Measurements from ENCODE around the gene CHDH. TPM values are rescaled to one million over a fixed set of nuclear protein-coding genes. Genes with fewer than 3 reads are reported as not detected.

The CHDH gene
- total RNA-seq, 2 experiments from 2014 or later: 0.03 to 2.3 TPM

GRCh38 chr3:53820084-53820483, 26.1 kb downstream of the CHDH start:
- H3K27ac ChIP-seq (ENCODE audit: low read depth, low read length, poor library complexity, severe bottlenecking): no peak overlapping the region
- intact Hi-C loops (cut with micrococcal nuclease; ENCODE audit: unreplicated experiment): no loop called here
- no TSS peak for BruUV-seq (replicated peaks)

GRCh38 chr3:53819163-53819868, 26.9 kb downstream of the CHDH start:
- Histone ChIP-seq H3K4me1 (ENCODE audit: insufficient read depth, low read length, poor library complexity, severe bottlenecking) (no peaks in the 10 kb centered on the region), H2AFZ (ENCODE audit: low read length) (no peak overlapping the region), H4K20me1 (ENCODE audit: insufficient read depth, low read length) (no peaks in the 10 kb centered on the region), H3K36me3 (ENCODE audit: insufficient read depth, low read length) (no peaks in the 10 kb centered on the region), H3K4me3 (ENCODE audit: low read depth, low read length, poor library complexity, severe bottlenecking) (no peak overlapping the region), H3K9me2 (ENCODE audit: insufficient read depth, low read length) (no peaks in the 10 kb centered on the region), H3K27ac (ENCODE audit: low read depth, low read length, poor library complexity, severe bottlenecking) (no peak overlapping the region), H3K4me2 (ENCODE audit: low read length) (no peak overlapping the region), H3K79me2 (ENCODE audit: insufficient read depth, low read depth, low read length) (no peaks in the 10 kb centered on the region), H3K9me3 (ENCODE audit: low read length) (no peaks in the 10 kb centered on the region)
- no peak for DNase-seq (ENCODE audit: low spot score)
- intact Hi-C loops (cut with micrococcal nuclease; ENCODE audit: unreplicated experiment): no loop called here
- POLR2A ChIA-PET: no interaction called here
- CTCF ChIA-PET (ENCODE audit: unreplicated experiment): no interaction called here
- BruUV-seq (replicated peaks): no TSS peak
- TF ChIP-seq EZH2phosphoT487 (IDR thresholded peaks at IDR 0.05; ENCODE audit: borderline replicate concordance, low read depth, low read length): no peak
- TF ChIP-seq, protein P1, sequence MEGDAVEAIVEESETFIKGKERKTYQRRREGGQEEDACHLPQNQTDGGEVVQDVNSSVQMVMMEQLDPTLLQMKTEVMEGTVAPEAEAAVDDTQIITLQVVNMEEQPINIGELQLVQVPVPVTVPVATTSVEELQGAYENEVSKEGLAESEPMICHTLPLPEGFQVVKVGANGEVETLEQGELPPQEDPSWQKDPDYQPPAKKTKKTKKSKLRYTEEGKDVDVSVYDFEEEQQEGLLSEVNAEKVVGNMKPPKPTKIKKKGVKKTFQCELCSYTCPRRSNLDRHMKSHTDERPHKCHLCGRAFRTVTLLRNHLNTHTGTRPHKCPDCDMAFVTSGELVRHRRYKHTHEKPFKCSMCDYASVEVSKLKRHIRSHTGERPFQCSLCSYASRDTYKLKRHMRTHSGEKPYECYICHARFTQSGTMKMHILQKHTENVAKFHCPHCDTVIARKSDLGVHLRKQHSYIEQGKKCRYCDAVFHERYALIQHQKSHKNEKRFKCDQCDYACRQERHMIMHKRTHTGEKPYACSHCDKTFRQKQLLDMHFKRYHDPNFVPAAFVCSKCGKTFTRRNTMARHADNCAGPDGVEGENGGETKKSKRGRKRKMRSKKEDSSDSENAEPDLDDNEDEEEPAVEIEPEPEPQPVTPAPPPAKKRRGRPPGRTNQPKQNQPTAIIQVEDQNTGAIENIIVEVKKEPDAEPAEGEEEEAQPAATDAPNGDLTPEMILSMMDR (conservative IDR thresholded peaks at IDR 0.05; ENCODE audit: low read length): no peak

More at GRCh38 chr3:53820084-53820483, 26.1 kb downstream of the CHDH start:
- Histone ChIP-seq H2AFZ (ENCODE audit: low read length) (no peak overlapping the region), H4K20me1 (ENCODE audit: insufficient read depth, low read length) (no peaks in the 10 kb centered on the region), H3K79me2 (ENCODE audit: insufficient read depth, low read depth, low read length) (no peaks in the 10 kb centered on the region), H3K9me2 (ENCODE audit: insufficient read depth, low read length) (no peaks in the 10 kb centered on the region), H3K36me3 (ENCODE audit: insufficient read depth, low read length) (no peaks in the 10 kb centered on the region), H3K4me3 (ENCODE audit: low read depth, low read length, poor library complexity, severe bottlenecking) (no peak overlapping the region), H3K9me3 (ENCODE audit: low read length) (no peaks in the 10 kb centered on the region), H3K4me2 (ENCODE audit: low read length) (no peak overlapping the region), H3K4me1 (ENCODE audit: insufficient read depth, low read length, poor library complexity, severe bottlenecking) (no peaks in the 10 kb centered on the region)
- ChIA-PET CTCF (ENCODE audit: unreplicated experiment) (no interaction called here), POLR2A (no interaction called here)
- TF ChIP-seq, protein P1 (conservative IDR thresholded peaks at IDR 0.05; ENCODE audit: low read length): no peak
- no peak for TF ChIP-seq EZH2phosphoT487 (IDR thresholded peaks at IDR 0.05; ENCODE audit: borderline replicate concordance, low read depth, low read length)
- no peak for DNase-seq (ENCODE audit: low spot score)
